Measurements from ENCODE around the gene CREB3L4. TPM values are rescaled to one million over a fixed set of nuclear protein-coding genes. Genes with fewer than 3 reads are reported as not detected.
A peak's percentile ranks its signal among the peaks of the same experiment; 100 is the strongest.

CREB3L4 gene
- total and polyA plus RNA-seq, 2 of the 13 experiments (the other 11 are each of a cell fraction or from before 2014, with no cell fraction given) = 9.9 to 18.7 TPM

- TF ChIP-seq EEA1 (CRISPR knock-in tag; IDR thresholded peaks at IDR 0.05; ENCODE audit: borderline replicate concordance) = 0 out of 2 replicates have a peak, but pooled peaks have one; percentile 17
- no peak for TF ChIP-seq SMC3 (IDR thresholded peaks at IDR 0.05; ENCODE audit: low read length)
- TF ChIP-seq, protein P1, sequence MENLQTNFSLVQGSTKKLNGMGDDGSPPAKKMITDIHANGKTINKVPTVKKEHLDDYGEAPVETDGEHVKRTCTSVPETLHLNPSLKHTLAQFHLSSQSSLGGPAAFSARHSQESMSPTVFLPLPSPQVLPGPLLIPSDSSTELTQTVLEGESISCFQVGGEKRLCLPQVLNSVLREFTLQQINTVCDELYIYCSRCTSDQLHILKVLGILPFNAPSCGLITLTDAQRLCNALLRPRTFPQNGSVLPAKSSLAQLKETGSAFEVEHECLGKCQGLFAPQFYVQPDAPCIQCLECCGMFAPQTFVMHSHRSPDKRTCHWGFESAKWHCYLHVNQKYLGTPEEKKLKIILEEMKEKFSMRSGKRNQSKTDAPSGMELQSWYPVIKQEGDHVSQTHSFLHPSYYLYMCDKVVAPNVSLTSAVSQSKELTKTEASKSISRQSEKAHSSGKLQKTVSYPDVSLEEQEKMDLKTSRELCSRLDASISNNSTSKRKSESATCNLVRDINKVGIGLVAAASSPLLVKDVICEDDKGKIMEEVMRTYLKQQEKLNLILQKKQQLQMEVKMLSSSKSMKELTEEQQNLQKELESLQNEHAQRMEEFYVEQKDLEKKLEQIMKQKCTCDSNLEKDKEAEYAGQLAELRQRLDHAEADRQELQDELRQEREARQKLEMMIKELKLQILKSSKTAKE (CRISPR knock-in tag; IDR thresholded peaks at IDR 0.05; ENCODE audit: borderline replicate concordance) = no peak
- no peak for TF ChIP-seq ZC3H4 (CRISPR knock-in tag; IDR thresholded peaks at IDR 0.05; ENCODE audit: borderline replicate concordance)
- TF ChIP-seq EZH2 (conservative IDR thresholded peaks at IDR 0.05; ENCODE audit: low read depth, low read length) = no peak
- TF ChIP-seq THAP9 (CRISPR knock-in tag; IDR thresholded peaks at IDR 0.05; ENCODE audit: borderline replicate concordance) = peak; percentile 59; the same call in 1 of the 2 replicates
- no peak for TF ChIP-seq FOSL1 (CRISPR knock-in tag; IDR thresholded peaks at IDR 0.05; ENCODE audit: borderline replicate concordance)
- peak; percentile 53; the same call in 1 of the 2 replicates for TF ChIP-seq ESRRA (CRISPR knock-in tag; IDR thresholded peaks at IDR 0.05; ENCODE audit: low read depth)
- peak; percentile 64; the same call in 1 of the 2 replicates for TF ChIP-seq ZNF577 (CRISPR knock-in tag; IDR thresholded peaks at IDR 0.05; ENCODE audit: borderline replicate concordance, low read depth)
- no peak for TF ChIP-seq JUND (CRISPR knock-in tag; IDR thresholded peaks at IDR 0.05)
- TF ChIP-seq SP1 (IDR thresholded peaks at IDR 0.05) = no peak
- 0 out of 2 replicates have a peak, but pooled peaks have one; percentile 15 for TF ChIP-seq SP1 (CRISPR knock-in tag; IDR thresholded peaks at IDR 0.05)
- no peak for TF ChIP-seq ZBTB34 (CRISPR knock-in tag; IDR thresholded peaks at IDR 0.05)
- TF ChIP-seq ZNF496 (CRISPR knock-in tag; IDR thresholded peaks at IDR 0.05; ENCODE audit: insufficient replicate concordance) = no peak
- peak; percentile 92 for TF ChIP-seq ZBTB25 (CRISPR knock-in tag; IDR thresholded peaks at IDR 0.05)
- TF ChIP-seq ZNF317 (CRISPR knock-in tag; IDR thresholded peaks at IDR 0.05) = peak; percentile 14; the same call in 1 of the 2 replicates
- TF ChIP-seq CCDC6 (CRISPR knock-in tag; IDR thresholded peaks at IDR 0.05) = no peak; the same call in 1 of the 2 replicates
- TF ChIP-seq CENPX (CRISPR knock-in tag; IDR thresholded peaks at IDR 0.05) = no peak
- TF ChIP-seq U2AF1 (optimal IDR thresholded peaks at IDR 0.05; ENCODE audit: low read depth, low read length) = no peak
- TF ChIP-seq, protein P2, sequence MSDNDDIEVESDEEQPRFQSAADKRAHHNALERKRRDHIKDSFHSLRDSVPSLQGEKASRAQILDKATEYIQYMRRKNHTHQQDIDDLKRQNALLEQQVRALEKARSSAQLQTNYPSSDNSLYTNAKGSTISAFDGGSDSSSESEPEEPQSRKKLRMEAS (IDR thresholded peaks at IDR 0.05) = peak; percentile 95
These were observed 9.8 kb downstream of the CREB3L4 start, which contains the start of gene JTB (continued) for GRCh38 chr1:153977250-153978240.

All from HepG2 (cell line).